ENCODE results near the gene BAG1.

Gene BAG1

GRCh38 chr9:33202552-33203201, 61.8 kb downstream of the BAG1 start:
- peaks cover 24% of the 10 kb centered on the region for H3K27me3 Mint-ChIP-seq (ENCODE audit: low read depth)
- H3K4me1 Mint-ChIP-seq = peaks cover 23% of the 10 kb centered on the region
- H3K9me3 Mint-ChIP-seq = no peaks in the 10 kb centered on the region
- H3K36me3 Mint-ChIP-seq (ENCODE audit: low read depth) = no peaks in the 10 kb centered on the region
- H3K4me3 Mint-ChIP-seq = peak overlapping the region in 1 of 3 experiments; percentile 3
- peak overlapping the region; percentile 30 to 86 (median 72) for H3K27ac Mint-ChIP-seq
- TF ChIP-seq CTCF (IDR thresholded peaks at IDR 0.05; ENCODE audit: unreplicated experiment in 3 of 3) = no peak

Data from nephron (organoid).